HK-2 (cell line): ENCODE measurements around the gene KL.

Experiments
- DNase-seq: peaks from one replicate; pipeline ENCODE4 v3.0.0-alpha.2; 2018; ENCODE audit not compliant: unreplicated experiment

The KL gene

GRCh38 chr13:33081666-33082065 is 65.4 kb downstream of the KL start:
- no peak for DNase-seq

GRCh38 chr13:33083054-33083453 is 66.8 kb downstream of the KL start:
- DNase-seq, result no peak

- DNase-seq, result no peak
Observed at GRCh38 chr13:33087091-33087490, 70.9 kb downstream of the KL start.

- no peak for DNase-seq
Observed at GRCh38 chr13:33087790-33088189, 71.6 kb downstream of the KL start.

GRCh38 chr13:33089311-33089710 is 73.1 kb downstream of the KL start:
- no peak for DNase-seq

- DNase-seq, result no peak
Observed at GRCh38 chr13:33090755-33091414, 74.7 kb downstream of the KL start.

- no peak for DNase-seq
Observed at GRCh38 chr13:33091415-33091774, 75.2 kb downstream of the KL start.

GRCh38 chr13:33092073-33092987 is 76.1 kb downstream of the KL start:
- DNase-seq, result no peak

GRCh38 chr13:33096886-33097605 is 80.8 kb downstream of the KL start:
- DNase-seq, result no peak

- no peak for DNase-seq
Observed at GRCh38 chr13:33099860-33100259, 83.6 kb downstream of the KL start.

- no peak for DNase-seq
Observed at GRCh38 chr13:33100886-33101285, 84.7 kb downstream of the KL start.

GRCh38 chr13:33101835-33102234 is 85.6 kb downstream of the KL start:
- DNase-seq, result no peak

GRCh38 chr13:33103457-33103856 is 87.2 kb downstream of the KL start:
- no peak for DNase-seq

- no peak for DNase-seq
Observed at GRCh38 chr13:33105387-33106005, 89.3 kb downstream of the KL start.

- DNase-seq, result no peak
Observed at GRCh38 chr13:33106656-33107360, 90.6 kb downstream of the KL start.

- no peak for DNase-seq
Observed at GRCh38 chr13:33107361-33107760, 91.1 kb downstream of the KL start.

GRCh38 chr13:33108620-33109019 is 92.4 kb downstream of the KL start:
- DNase-seq, result no peak

- no peak for DNase-seq
Observed at GRCh38 chr13:33109271-33109697, 93.1 kb downstream of the KL start.

- no peak for DNase-seq
Observed at GRCh38 chr13:33109801-33110200, 93.6 kb downstream of the KL start.

GRCh38 chr13:33110386-33110712 is 94.1 kb downstream of the KL start:
- no peak for DNase-seq

- no peak for DNase-seq
Observed at GRCh38 chr13:33110713-33111413, 94.6 kb downstream of the KL start.
